NCI-H128 (cell line): ENCODE results near the gene ARHGAP19.
A peak's percentile ranks its signal among the peaks of the same experiment; 100 is the strongest.

Source experiments
- DNase-seq: peaks from one replicate; lab custom pipeline; 2025; ENCODE audit not compliant: unreplicated experiment; lab: John Stamatoyannopoulos, UW

Gene ARHGAP19

DNA sequence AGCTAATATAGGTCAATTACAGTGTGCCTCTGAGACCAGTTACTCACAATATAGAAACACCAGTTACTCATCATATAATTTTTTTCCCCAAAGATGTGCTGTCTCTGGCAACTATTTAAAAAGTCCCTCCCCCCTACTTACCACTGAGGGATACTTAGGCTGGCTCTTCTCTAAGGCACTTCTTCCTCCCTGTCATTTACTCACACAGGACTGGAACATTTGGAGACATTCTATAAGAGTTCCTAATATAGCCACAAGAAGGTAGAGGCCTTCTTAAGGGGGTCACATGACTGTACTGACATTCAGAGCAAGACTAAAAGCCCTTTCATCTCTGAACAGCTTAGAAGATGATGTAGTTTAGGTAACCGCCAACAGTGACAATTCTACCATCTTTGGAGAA is 62.3 kb downstream of the ARHGAP19 start:
- no peak for DNase-seq

DNA sequence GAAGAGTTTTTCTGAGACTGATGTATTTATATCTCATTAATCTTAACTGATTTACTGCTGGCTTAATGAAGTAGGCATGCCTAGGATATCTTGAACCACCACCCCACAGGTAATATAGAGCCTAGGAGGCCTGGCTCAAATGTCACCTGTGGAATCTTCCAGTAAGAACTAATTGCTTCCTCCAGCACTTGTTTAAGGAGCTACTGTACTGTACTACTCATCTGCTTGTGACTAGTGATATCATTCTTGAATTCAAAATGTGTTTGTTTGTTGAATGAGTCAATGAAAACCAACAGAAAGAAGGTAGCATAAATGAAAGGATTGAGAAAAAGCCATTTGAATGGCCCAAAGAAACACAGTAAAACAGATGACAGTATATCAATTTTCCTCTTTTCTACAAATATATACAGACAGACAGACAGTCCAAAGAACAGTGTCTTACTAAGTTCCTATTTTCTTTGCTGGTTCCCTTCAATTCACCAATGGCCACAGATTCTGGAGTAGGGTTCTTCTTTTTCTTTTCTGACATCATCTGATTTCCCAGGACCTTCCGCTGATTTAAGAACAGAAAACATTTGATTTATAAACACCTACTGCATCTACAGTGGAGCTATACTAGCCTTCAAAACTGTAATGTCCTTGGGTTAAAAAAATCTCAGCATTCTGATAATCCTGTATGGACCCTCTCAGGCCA is 63.0 kb downstream of the ARHGAP19 start:
- no peak for DNase-seq

DNA sequence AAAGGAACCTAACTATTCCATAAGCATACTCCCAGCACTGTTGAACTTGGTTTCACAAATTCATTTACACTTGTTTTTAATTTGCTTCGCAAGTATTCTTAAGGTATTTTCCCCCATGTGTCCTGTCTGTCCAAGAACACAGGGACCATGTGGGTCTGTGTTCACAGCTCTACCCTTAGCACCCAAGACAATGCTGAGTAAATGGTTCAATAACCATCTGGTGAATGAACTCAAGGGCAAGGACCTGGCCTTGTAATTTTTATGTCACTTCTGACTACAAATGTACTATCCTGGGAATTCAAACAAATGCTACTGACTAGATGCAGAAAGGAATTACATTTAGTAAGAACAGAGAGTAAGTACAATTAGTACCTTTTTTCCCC is 63.7 kb downstream of the ARHGAP19 start:
- DNase-seq = no peak

DNA sequence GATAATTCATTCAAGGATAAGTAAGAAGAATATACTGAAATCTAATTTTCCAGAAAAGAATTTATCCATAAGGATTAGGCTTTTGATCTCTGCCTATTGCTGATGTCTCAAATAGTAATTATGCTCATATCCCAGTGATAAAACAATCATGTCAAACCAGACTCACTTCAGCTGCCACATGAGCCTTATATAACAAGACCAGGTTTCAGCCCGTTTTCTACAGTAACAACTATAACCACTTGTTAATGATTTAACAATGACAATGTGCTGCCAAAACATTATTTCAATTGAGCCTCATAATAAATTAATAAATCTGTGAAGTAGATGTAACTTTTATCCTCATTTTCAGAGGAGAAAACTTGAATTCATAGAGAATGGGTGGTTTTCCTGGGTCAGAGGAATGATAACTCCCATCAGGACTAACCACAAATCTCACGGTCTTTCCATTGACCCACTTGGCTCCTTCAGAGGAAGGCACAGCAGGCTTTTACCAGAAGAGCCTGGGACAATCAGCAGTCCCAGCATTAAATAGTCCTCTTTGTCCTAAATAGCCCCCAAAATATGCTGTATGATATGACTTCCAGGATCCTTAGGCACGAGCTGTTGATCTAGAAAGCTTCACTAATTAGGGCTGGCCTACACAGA is 64.2 kb downstream of the ARHGAP19 start:
- no peak for DNase-seq

DNA sequence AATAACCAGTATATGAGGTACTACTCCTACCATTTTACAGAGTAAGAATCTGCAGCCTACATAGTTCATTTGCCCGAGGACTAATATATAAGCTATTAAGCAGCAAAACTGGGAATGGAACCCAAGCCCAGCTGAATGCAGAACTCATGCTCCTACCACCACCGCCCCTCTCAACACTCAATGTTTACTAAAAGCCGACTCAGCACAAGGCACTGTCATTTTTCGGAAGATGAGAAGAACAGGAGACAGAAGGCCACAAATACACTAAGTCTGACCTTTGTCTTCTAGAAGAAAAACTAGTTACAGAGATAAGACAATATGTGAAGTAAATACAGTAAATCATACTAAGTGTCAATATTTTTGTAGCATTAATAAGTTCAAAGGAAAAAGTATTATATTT is 66.0 kb downstream of the ARHGAP19 start:
- no peak for DNase-seq

DNA sequence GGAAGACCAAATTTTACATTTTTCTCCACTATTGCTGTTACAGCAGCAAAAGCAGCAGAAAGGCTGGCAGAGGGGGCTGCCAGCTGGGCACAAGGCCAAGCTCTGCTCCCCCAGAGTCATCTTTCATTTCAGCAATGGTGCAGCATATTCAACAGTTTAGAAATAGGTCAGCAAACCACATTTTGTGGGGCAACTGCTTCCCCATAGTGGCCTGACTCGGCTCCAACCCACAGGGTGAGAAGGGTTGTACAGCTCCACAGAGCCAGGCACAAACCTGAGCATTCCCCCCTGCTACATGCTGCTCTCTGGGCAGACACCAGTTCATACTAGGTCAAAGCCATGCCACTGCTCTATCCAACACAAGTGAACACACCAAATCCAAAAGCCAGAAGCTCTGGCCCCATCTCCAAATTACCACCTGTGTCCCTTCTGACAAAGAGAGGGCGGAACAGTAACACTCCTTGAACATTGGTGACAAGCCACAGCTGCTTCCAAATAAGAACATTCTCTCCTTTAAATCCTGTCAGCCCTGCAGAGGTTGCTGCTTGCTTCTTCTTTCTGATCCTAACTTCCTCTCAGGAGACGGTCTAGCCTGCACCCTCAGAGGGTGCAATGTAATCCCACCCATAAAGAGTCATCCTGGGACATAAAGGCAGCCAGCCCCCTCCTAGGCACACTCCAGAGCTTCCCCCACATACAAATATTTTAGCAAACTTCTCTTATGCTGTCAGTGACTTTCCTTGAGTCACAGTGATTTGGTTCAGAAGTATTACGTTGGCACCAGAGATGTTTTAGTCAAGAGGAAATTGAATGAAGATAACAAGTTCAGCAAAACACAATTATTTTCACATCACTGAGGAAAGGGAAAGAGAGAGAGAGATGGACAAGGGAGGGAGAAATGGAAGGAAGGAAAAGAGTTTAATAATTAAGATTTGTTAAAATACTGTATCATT is 67.7 kb downstream of the ARHGAP19 start:
- DNase-seq = no peak

DNA sequence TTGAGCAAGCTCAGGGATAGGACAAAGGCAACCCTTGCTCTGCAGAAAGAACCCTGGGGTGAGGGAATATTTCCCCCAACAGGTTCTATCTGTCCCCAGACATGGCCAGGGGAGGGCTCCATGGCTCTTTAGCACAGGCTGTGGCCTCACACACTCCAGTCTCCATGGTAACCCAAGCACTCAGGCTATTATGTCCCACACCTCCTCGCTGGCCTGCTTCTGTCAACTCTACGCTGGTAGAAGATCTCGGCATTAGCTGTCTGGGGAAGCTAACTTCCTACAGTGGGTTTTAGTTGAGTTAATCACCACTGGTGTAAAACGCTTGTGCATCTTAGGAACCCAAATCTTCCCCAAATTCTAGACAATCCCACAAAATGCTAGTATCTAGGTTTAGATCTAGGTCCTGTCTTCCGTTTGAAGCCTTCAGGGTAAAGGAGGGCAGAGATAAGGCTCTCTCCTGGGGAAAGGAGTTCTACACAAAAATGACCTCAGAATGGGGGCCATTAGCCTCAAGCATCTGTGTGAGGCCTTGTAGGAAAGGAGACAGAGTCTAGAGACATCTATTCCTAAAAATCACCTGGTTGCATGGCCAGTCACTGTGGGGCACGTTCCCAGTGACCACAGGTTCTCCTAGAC is 70.0 kb downstream of the ARHGAP19 start:
- DNase-seq = no peak

DNA sequence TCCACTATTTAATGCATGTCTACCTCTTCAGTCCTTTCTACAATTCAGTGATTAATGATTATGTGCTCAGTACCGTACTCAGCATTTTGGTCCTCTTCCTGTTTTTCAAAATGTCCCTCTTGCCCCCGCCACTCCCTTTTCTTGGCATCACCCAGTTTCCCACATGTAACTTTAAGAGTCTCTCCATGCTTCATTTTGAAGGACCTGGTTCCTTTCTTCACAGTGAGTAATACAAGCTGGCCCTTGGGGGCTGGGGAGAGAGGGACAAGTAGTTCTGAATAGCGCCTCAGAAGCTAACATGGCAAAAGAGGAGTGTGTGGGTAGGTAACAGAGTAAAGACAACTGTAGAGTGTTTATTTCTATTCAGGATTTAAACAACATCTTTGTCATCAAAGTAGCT is 72.1 kb downstream of the ARHGAP19 start:
- no peak for DNase-seq

DNA sequence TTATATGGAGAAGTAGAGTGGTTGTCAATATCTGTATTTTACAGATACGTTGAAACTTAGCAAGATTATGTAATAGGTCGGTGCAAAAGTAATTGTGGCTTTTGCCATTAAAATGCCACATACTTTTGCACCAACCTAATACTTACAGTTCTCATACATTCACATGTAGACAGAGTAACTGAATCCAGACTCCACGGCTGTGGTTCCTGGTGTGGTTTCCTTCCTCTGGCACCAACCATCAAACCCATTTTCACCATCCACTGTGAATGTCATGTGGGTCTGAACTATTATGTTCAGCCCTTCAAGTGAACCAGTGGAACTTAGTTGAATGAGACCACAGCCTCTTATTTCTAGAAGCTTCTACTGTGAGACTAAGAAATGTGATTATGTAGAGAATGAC is 75.1 kb downstream of the ARHGAP19 start:
- no peak for DNase-seq

DNA sequence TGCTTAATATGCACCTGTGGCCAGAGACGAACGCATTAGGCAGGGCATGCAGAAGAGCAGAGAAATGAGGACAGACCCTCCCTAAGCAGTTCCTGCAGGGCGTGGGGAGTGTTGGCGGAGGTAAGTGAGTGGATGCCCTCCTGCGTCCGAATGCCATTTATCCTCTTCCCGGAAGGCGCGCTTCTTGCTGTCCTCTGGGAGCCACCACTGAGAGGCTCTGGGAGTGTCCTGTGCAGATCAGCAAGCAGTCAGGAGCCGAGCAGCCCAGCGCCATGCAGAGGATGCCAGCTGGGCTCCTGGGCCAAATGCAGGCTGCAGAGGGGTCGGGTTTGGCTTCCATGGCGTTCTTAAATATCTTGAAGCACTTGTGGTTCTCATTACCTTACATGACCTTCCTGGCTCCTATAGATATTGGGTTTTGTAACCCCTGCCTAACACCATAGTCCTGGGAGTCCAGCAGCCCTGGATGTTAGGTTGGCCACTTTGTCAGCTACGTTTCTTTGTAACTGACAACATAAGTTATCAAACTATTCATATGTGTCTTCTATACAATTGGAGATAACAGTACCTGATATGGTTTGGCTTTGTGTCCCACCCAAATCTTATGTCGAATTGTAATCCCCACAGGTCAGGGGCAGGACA is 76.7 kb downstream of the ARHGAP19 start:
- no peak for DNase-seq

DNA sequence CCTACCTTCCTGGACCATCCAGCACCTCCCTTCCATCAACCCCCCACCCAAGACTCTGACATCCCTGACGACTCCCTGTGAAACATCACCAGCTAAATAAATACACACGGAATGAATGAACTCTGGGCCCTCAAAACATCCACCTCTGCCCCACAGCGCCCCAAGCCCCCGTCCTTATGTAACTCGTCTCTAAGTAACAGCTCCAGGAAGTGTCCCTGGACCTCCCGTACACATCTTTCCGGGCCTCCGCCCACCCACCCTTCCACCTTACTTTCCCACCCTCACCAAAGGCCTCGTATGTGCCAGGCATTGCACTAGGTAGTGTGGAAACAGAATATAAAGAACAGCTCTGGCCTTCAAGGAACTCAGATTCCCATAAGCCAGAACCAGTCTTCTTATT is 79.0 kb downstream of the ARHGAP19 start:
- DNase-seq = no peak

DNA sequence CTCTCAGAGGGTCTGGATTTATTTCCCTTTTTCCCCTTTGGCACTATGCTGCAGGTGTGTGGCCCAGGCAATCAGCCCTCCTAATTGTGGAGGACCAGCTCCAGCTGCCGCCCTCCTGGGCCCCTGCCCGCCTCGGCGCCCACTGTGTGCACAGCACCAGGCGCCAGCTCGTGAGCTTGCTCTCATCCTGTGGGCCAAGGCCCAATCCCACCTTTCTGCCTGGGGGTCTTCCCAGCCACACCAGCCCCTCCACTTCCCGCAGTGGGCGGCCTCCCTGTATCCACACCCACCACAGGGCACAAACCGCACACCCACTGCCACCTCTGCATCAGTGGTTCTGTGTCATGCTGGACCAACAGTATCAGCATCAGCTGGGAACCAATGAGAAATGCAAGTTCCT is 81.2 kb downstream of the ARHGAP19 start:
- no peak for DNase-seq

DNA sequence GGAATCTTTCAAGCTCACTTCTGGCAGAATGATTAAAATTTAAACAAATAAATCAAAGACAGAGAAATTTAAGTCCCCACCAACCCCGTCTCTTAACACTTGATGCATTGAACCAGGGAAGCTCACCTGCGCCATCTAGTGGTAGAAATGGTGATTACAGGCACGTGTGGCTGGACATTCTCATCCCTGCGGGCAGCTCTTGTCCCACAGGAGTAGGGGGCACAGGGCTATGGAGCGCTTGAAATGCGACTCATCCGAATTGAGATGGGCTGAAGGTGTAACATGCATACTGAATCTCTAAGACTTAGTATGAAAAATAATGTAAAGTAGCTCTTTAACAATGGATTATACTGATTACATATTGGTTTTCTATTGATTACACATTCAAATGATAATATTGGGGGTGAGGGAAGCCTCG is 81.9 kb downstream of the ARHGAP19 start:
- peak; percentile 47 for DNase-seq

DNA sequence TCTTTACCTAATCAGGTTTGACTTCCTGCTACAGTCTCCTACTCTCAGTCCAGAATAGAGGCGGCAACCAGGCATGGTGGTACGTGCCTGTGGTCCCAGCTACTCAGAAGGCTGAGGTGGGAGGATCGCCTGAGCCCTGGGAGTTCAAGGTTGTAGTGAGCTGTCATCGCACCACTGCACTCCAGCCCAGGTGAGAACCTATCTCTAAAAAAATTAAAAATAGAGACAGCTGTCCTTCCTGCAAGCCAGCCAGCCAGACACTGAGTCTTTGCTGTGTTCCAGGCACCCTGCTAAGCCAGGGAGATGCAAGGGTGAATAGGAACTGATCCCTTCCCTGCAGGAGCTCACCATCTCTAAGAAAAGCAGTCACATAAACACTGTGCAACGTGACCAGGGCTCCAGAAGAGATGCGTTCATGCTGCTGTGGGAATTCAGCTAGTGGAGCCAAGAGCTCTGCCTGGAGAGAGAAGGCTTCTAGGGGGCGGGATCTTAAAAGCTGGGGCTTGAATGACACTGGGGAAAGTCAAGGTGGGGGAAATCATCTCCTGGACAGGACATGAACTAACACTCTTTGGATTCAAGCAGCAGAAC is 84.6 kb downstream of the ARHGAP19 start:
- DNase-seq = no peak

DNA sequence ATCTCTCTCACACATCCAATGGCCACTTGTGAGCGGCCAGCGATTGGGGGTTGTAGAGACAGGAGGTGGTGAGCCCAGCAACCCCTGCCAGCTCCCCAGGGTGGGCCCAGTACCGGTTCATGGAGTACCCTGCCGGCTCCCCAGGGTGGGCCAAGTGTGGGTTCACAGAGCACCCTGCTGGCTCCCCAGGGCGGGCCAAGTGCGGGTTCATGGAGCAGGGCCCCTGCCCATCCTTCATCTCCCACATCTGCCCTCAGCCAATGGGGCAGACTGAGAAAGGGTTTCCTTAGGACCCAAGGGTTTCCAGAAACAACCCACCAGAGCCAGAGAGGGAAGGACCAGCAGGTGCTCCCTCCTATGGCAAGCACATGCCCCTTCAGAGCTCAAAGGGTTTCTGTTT is 85.3 kb downstream of the ARHGAP19 start:
- DNase-seq = no peak

DNA sequence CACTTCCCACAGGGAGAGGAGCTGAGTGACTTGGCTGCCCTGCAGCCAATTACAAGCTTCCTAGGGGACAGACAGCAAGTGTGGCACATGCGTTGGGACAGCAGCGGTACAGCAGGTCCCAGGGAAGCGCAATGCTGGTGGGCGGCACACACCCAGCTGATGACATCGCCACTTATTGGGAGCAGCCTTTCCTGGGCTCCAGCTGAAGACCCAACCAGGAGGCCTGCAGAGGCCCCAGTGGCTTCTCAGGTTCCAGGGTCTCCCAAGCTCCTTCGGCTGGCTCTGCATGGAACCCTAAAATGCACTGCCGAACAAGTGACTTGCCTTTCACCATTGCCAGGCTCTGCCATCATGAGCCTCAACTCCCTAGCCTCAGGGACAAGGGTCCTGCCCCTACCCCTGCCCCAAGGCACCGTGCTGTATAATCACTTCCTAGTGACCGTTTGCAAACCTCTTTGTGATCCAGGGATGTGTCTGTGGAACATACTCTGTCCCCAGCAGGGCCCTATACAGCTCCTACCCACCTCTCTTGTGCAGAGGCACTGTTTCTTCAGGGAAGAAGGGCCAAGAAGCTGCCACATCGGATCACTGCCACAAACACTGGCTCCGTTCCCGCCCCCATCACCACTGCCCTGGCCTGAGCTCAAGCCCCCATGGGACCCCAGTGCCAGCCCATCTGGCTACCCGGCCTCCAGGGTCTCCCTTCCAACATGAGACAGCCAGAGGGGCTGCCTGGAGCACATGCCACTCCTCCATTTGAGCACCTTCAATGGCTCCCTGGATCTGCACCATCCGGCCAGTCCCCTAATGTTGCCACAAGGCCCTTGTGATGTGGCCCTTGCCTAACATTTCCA is 87.4 kb downstream of the ARHGAP19 start:
- no peak for DNase-seq

DNA sequence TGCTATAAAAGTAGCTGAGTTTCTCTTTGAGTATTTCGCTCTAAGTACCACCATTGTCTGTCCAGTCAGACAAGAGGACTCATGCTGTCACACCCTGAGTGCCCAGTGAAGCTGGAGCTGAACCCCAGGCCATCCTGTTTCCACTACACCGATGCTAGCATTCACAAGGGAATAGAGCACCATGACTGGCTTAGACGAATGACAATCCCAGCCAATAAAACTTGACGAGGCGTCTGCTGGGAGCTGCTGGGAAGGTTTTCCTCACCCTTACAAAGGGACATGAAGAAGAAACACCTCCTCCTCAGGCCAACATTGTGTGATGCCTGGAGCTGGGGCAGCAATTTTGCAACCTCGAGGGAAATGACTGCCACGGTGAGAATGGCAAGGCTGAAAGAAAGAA is 89.2 kb downstream of the ARHGAP19 start:
- no peak for DNase-seq

DNA sequence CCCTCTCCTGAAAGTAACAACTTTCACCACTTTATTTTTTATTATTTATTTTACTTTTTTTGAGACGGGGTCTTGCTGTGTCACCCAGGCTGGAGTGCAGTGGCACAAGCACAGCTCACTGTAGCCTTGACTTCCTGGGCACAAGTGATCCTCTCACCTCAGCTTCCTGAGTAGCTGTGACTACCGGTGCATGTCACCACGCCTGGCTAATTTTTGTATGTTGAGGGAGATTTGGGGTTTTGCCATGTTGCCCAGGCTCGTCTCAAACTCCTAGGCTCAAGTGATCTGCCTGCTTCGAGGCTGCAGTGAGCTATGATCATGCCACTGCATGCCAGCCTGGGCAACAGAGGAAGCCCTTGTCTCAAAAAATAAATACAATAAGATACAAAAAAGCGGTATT is 91.8 kb downstream of the ARHGAP19 start:
- no peak for DNase-seq

DNA sequence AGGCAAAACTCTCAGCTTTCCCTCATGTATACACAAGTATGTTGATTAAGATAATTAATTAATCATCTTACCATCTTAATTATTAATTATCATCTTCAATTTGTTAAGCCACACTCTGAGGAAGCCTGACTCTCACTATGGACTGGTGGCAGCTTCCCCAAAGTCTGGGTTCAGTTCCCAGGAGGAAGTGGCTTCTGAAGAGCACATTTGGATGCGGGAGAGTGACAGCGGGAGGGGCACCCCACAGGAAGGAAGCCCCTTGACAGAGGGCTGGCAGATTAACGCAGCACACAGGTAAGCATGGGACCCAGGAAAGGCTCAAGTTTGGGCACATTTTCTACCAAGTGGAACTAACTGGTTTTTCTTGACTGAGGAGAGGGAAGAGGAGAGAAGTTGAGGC is 93.3 kb downstream of the ARHGAP19 start:
- DNase-seq = no peak

DNA sequence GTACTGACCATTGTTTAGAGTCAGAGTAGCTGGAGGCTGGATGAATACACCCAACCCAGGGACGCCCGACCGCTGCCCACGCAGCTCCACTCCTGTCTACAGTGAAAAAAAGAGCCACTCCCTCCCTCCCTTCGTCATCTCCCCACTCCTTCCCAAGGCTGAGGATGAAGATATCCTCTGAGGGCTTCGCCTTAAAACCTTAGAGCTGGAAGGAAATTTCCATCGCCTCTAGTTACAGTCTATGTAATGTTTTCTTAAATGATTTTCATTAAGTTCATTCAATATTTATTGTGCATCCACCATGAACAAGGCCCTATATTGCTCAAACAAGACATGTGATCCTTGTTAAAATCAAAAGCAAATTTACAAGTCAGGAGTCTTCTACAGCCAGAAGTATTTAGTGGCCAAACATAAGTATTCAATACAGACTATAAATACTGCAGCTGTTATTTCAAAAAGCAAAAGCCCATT is 95.4 kb downstream of the ARHGAP19 start:
- DNase-seq = no peak
